K562 (cell line): ENCODE results near the gene ZER1. TPM values are rescaled to one million over a fixed set of nuclear protein-coding genes. Genes with fewer than 3 reads are reported as not detected.
A peak's percentile ranks its signal among the peaks of the same experiment; 100 is the strongest.

ENCODE experiments used
- ATAC-seq: fragments of 200-7000 bp; cut with Tn5 transposase; 3 replicates; pipeline ENCODE4 v1.9.1; 2020; ENCODE audit warnings: moderate library complexity
- BruUV-seq: library from RNA; stranded (reverse); fragments of 400-500 nt; replicated peaks from 2 replicates; lab custom pipeline; 2021; lab: Mats Ljungman, UMichigan
- CTCF ChIA-PET: fragments of 300-600 bp; formaldehyde crosslinking; extraction: SDS; loops from one replicate; lab custom pipeline; 2021; ENCODE audit warnings: low intra/inter-chr PET ratio; lab: Yijun Ruan, JAX
- POLR2A ChIA-PET: fragments of 300-600, 350-650 bp; sonication (Branson Sonifier 250); formaldehyde crosslinking; extraction: SDS; loops from one replicate; lab custom pipeline; 2021; ENCODE audit warnings: antibody characterized with exemption, inconsistent platforms; lab: Yijun Ruan, JAX
- DNase-seq, 4 experiments: peaks; one replicate each; pipeline versions ENCODE4 v3.0.0 to v3.0.0-alpha.2; 2011 to 2018; ENCODE audit warnings: low spot score in 3 of 4, mixed read lengths in 3 of 4; ENCODE audit errors: extremely low read depth in 1 of 4
- FAIRE-seq: peaks from 2 replicates; lab custom pipeline; 2011; peaks lifted over from hg19 to GRCh38; lab: Jason Lieb, UNC
- H2AFZ ChIP-seq: 2 replicates; pipeline ENCODE4 v1.6.0; 2011; ENCODE audit warnings: low read depth, low read length, control low read depth, inconsistent platforms
- H3K27ac ChIP-seq: fragments of 200-600 bp; 3 replicates; pipeline ENCODE4 v1.8.0; 2011; ENCODE audit warnings: low read depth, mild to moderate bottlenecking, control low read depth, inconsistent platforms, low read length, moderate library complexity, mixed read lengths; ENCODE audit errors: extremely low read depth
- H3K27me3 ChIP-seq, 2 experiments: fragments of 300-600 bp in 1 of 2; 2 replicates in 1 of 2; 3 replicates in 1 of 2; pipeline versions ENCODE4 v1.6.0 to v1.8.0; 2011; ENCODE audit warnings: inconsistent platforms in 2 of 2, low read length in 2 of 2, mild to moderate bottlenecking in 1 of 2, mixed read lengths in 1 of 2, moderate library complexity in 1 of 2; ENCODE audit not compliant: control insufficient read depth in 2 of 2, insufficient read depth in 2 of 2
- H3K36me3 ChIP-seq: fragments of 300-600 bp; 3 replicates; pipeline ENCODE4 v1.8.0; 2011; ENCODE audit warnings: mild to moderate bottlenecking, low read length, inconsistent platforms; ENCODE audit not compliant: control insufficient read depth, insufficient read depth
- H3K4me1 ChIP-seq, 2 experiments: fragments of 200-600 bp in 1 of 2; replicated peaks in 1 of 2; 2 replicates in 1 of 2; 3 replicates in 1 of 2; pipeline versions ENCODE4 v1.5.1 to v1.8.0; 2011; ENCODE audit warnings: inconsistent platforms in 2 of 2, low read length in 2 of 2, mild to moderate bottlenecking in 1 of 2, mixed read lengths in 1 of 2, moderate library complexity in 1 of 2; ENCODE audit not compliant: control insufficient read depth in 2 of 2, insufficient read depth in 2 of 2
- H3K4me2 ChIP-seq: 2 replicates; pipeline ENCODE4 v1.6.1; 2011; ENCODE audit warnings: low read length, control low read depth, inconsistent platforms, mixed read lengths; ENCODE audit not compliant: insufficient read depth
- H3K4me3 ChIP-seq: fragments of 200-600 bp; sonication (generic), shearing (Covaris generic); 2 replicates; pipeline ENCODE4 v1.5.1; 2016; ENCODE audit warnings: control low read depth, inconsistent platforms
- H3K79me2 ChIP-seq: fragments of 200-600 bp; 3 replicates; pipeline ENCODE4 v1.8.0; 2011; ENCODE audit warnings: low read length, inconsistent platforms; ENCODE audit not compliant: control insufficient read depth, insufficient read depth
- H3K9ac ChIP-seq, 2 experiments: 2 replicates each; pipeline versions ENCODE4 v1.6.0 to v1.6.1; 2011; ENCODE audit warnings: low read depth in 2 of 2, low read length in 2 of 2, control low read depth in 1 of 2, inconsistent platforms in 1 of 2, mild to moderate bottlenecking in 1 of 2, mixed read lengths in 1 of 2; ENCODE audit not compliant: insufficient read depth in 1 of 2
- H3K9me1 ChIP-seq: one replicate; pipeline ENCODE4 v1.6.0; 2011; ENCODE audit warnings: inconsistent platforms, mild to moderate bottlenecking, low read length, moderate library complexity; ENCODE audit not compliant: control insufficient read depth, insufficient read depth
- H3K9me3 ChIP-seq: replicated peaks from 2 replicates; pipeline ENCODE4 v1.5.1; 2011; ENCODE audit warnings: low read depth, low read length, inconsistent platforms; ENCODE audit not compliant: control insufficient read depth, insufficient read depth
- H4K20me1 ChIP-seq: replicated peaks from 2 replicates; pipeline ENCODE4 v1.6.1; 2011; ENCODE audit warnings: low read length, inconsistent platforms, mixed read lengths; ENCODE audit not compliant: control insufficient read depth, insufficient read depth
- BCOR ChIP-seq: fragments of 450-650 bp; IDR thresholded peaks from 2 replicates; pipeline ENCODE4 v1.6.1; 2016
- BDP1 ChIP-seq: IDR thresholded peaks from 3 replicates; pipeline ENCODE4 v1.6.1; 2011; ENCODE audit not compliant: insufficient read length, insufficient read depth
- BRD9 ChIP-seq: fragments of 450-650 bp; IDR thresholded peaks from 2 replicates; pipeline ENCODE4 v1.6.1; 2018; ENCODE audit warnings: low read depth; ENCODE audit not compliant: partially characterized antibody
- DACH1 ChIP-seq: fragments of 450-650 bp; IDR thresholded peaks from 2 replicates; pipeline ENCODE4 v1.6.1; 2018; ENCODE audit not compliant: partially characterized antibody
- NFE2 ChIP-seq: IDR thresholded peaks from 2 replicates; pipeline ENCODE4 v1.6.1; 2014; ENCODE audit warnings: antibody characterized with exemption, low read depth
- PKNOX1 ChIP-seq: fragments of 450-650 bp; IDR thresholded peaks from 2 replicates; pipeline ENCODE4 v1.6.1; 2016
- PRPF4 ChIP-seq: fragments of 200-400 bp; formaldehyde crosslinking; IDR thresholded peaks from one replicate; pipeline ENCODE4 v1.6.1; 2017; ENCODE audit warnings: low read length, low read depth, mild to moderate bottlenecking; ENCODE audit not compliant: insufficient read depth, poor library complexity, severe bottlenecking
- ZNF23 ChIP-seq: fragments of 250-450 bp; sonication (Bioruptor Pico); IDR thresholded peaks from 2 replicates; pipeline ENCODE4 v1.4.0; 2020; ENCODE audit warnings: mild to moderate bottlenecking
- ZSCAN29 ChIP-seq: fragments of 450-650 bp; IDR thresholded peaks from 2 replicates; pipeline ENCODE4 v1.6.1; 2017
- whole genome bisulfite sequencing: fragments of 100-300 bp; shearing (Covaris generic); methylation state at CpG from one replicate; pipeline ENCODE4 v1.1.6; 2016; ENCODE audit warnings: low coverage, mixed read lengths; ENCODE audit not compliant: insufficient coverage; ENCODE audit errors: missing lambda C conversion rate; 5-methylcytosine and 5-hydroxymethylcytosine counted together
- in situ Hi-C: fragments of 300-500 bp; cut with MboI; formaldehyde crosslinking; loops from 4 replicates; pipeline ENCODE4 v1.15.0; 2018; ENCODE audit warnings: inconsistent platforms, mixed read lengths
- intact Hi-C: fragments of 100-400 bp; cut with micrococcal nuclease; formaldehyde crosslinking; loops from 2 replicates; pipeline ENCODE4 v1.14.2; 2022
- polyA plus RNA-seq, 8 experiments: library from polyadenylated mRNA; depleted of rRNA in 4 of 8; stranded (reverse) in 5 of 8; unstranded in 3 of 8; fragments of >200 nt; fragmentation: Nextera tagmentation in 2 of 8; fragmentation: Illumina TruSeq in 1 of 8; extraction: Ambion mirVana in 2 of 8; extraction: Trizol in 1 of 8; gene quantifications; 2 replicates each; pipeline versions ENCODE4 v1.2.1 to v1.2.3, GENCODE V29; 2011 to 2014; ENCODE audit warnings: inconsistent platforms in 1 of 8, missing spikeins in 1 of 8
- total RNA-seq, 7 experiments: library from RNA; depleted of rRNA in 6 of 7; stranded (reverse); fragments of >200 nt in 6 of 7; fragmentation: Illumina TruSeq in 2 of 7; extraction: Trizol in 2 of 7; gene quantifications; 2 replicates each; pipeline versions ENCODE4 v1.2.1 to v1.2.3, GENCODE V29; 2011 to 2021; ENCODE audit warnings: low replicate concordance in 1 of 7

ZER1 gene
- total and polyA plus RNA-seq, 9 of the 15 experiments (the other 6 are each of a cell fraction or from before 2014, with no cell fraction given): 0.07 to 10.7 (median 6.2) TPM

- peak; percentile 92 to 94 (median 93) for DNase-seq
- no peaks in the 10 kb centered on the region for H3K9me1 ChIP-seq
- peaks cover 3% of the 10 kb centered on the region for H3K9me3 ChIP-seq
- BruUV-seq: no TSS peak
- H3K4me3 ChIP-seq: peak within 1 kb of the TSS; percentile 99
- ChIA-PET POLR2A (interaction anchor here (1.2 kb wide), 1 partner anchor 32 kb away, joined by 5 read pairs; the partner anchor contains the start of gene ENDOG), CTCF (no interaction called here)
- H3K9ac ChIP-seq: peak within 1 kb of the TSS; percentile 83 to 100
- peak; percentile 37 for FAIRE-seq
- H3K36me3 ChIP-seq: peaks cover 27% of the 10 kb centered on the region
- no peaks in the 10 kb centered on the region for H4K20me1 ChIP-seq
- H3K79me2 ChIP-seq: peaks cover 22% of the 10 kb centered on the region
- in situ Hi-C loops (no loop called here), intact Hi-C loops (loop anchor here (1.0 kb wide), 1 partner anchor 54 kb away; no protein-coding TSS in a partner anchor)
- peak within 1 kb of the TSS; percentile 96 for H3K4me2 ChIP-seq
- H3K27ac ChIP-seq: peak within 1 kb of the TSS; percentile 88
- H3K27me3 ChIP-seq: no peaks in the 10 kb centered on the region
- H3K4me1 ChIP-seq: peaks cover 20 to 26% of the 10 kb centered on the region in 2 experiments; a peak in 4 of 5 replicates
- peak within 1 kb of the TSS; percentile 100 for H2AFZ ChIP-seq
- ATAC-seq: peak; percentile 97
- WGBS: 5% methylated on average over 60 of the region's 64 CpGs
- TF ChIP-seq BDP1 (no peak), ZNF23 (CRISPR knock-in tag) (no peak), BRD9 (no peak), PRPF4 (no peak), NFE2 (0 out of 2 replicates have a peak, but pooled peaks have one; percentile 27), DACH1 (peak; percentile 63), PKNOX1 (peak; percentile 85), ZSCAN29 (no peak), BCOR (peak; percentile 50)
These were observed 15.2 kb upstream of the ZER1 start, which contains the start of gene TBC1D13 for GRCh38 chr9:128786681-128787601. TSS of gene TBC1D13 (plus strand) at chr9:128787253. CDS start at chr9:128787354, 101 bp downstream.
